HG03045 (cell line): Measurements from ENCODE around the gene PRC1.
"Not testable (repeated sequence)": the region's sequence is repeated elsewhere in the genome, so short reads cannot be mapped to it uniquely, and the experiment has no call there.

Experiments used
- ATAC-seq: cut with Tn5 transposase; IDR thresholded peaks from one replicate; pipeline ENCODE4 v1.9.1; 2021; ENCODE audit warnings: mild to moderate bottlenecking, moderate library complexity; ENCODE audit not compliant: unreplicated experiment

Gene PRC1

GRCh38 chr15:90934256-90934948 lies 59.9 kb downstream of the PRC1 start:
- ATAC-seq, result peak; percentile 27

- ATAC-seq, result no peak
Observed at GRCh38 chr15:90933301-90933700, 61.0 kb downstream of the PRC1 start.

- no peak for ATAC-seq
Observed at GRCh38 chr15:90932660-90932991, 61.7 kb downstream of the PRC1 start.

- peak; percentile 49 for ATAC-seq
Observed at GRCh38 chr15:90931828-90932659, 62.3 kb downstream of the PRC1 start, which contains the start of gene HDDC3. Gene HDDC3 (minus strand): TSS chr15:90932549. CDS start chr15:90932540, 9 bp downstream.

GRCh38 chr15:90931575-90931827 lies 62.8 kb downstream of the PRC1 start:
- ATAC-seq, result no peak

- no peak for ATAC-seq
Observed at GRCh38 chr15:90930861-90931574, 63.3 kb downstream of the PRC1 start.

GRCh38 chr15:90929246-90930019 lies 64.9 kb downstream of the PRC1 start:
- no peak for ATAC-seq

GRCh38 chr15:90928106-90928505 lies 66.2 kb downstream of the PRC1 start:
- not testable (repeated sequence) for ATAC-seq

- ATAC-seq, result not testable (repeated sequence)
Observed at GRCh38 chr15:90926766-90927165, 67.6 kb downstream of the PRC1 start.

- ATAC-seq, result peak; percentile 52
Observed at GRCh38 chr15:90924375-90924774, 70.0 kb downstream of the PRC1 start.

- peak; percentile 78 for ATAC-seq
Observed at GRCh38 chr15:90922712-90923322, 71.5 kb downstream of the PRC1 start.

- no peak for ATAC-seq
Observed at GRCh38 chr15:90921887-90922286, 72.4 kb downstream of the PRC1 start.

GRCh38 chr15:90918835-90919234 lies 75.5 kb downstream of the PRC1 start:
- ATAC-seq, result no peak

GRCh38 chr15:90918034-90918788 lies 76.1 kb downstream of the PRC1 start:
- no peak for ATAC-seq

- ATAC-seq, result no peak
Observed at GRCh38 chr15:90917569-90917968, 76.8 kb downstream of the PRC1 start.

GRCh38 chr15:90916461-90916860 lies 77.9 kb downstream of the PRC1 start:
- ATAC-seq, result no peak
